DND-41 (cell line): Measurements from ENCODE around the gene CDH3.

ENCODE experiments used
- CTCF ChIP-seq: IDR thresholded peaks from 2 replicates; pipeline ENCODE4 v1.5.1; 2012; ENCODE audit warnings: borderline replicate concordance, low read length, moderate library complexity, mild to moderate bottlenecking; ENCODE audit not compliant: poor library complexity, severe bottlenecking; ENCODE audit errors: extremely low read depth
- EZH2 ChIP-seq: IDR thresholded peaks from 3 replicates; pipeline ENCODE4 v1.6.1; 2012; ENCODE audit warnings: borderline replicate concordance, low read depth, mild to moderate bottlenecking, moderate library complexity, low read length, inconsistent platforms; ENCODE audit not compliant: severe bottlenecking

GRCh38 chr16:68732042-68732680 is 87.1 kb downstream of the CDH3 start:
- no peak for TF ChIP-seq CTCF
- no peak for TF ChIP-seq EZH2
